ENCODE measurements around the gene CFAP298.

- TF ChIP-seq FOXM1 (IDR thresholded peaks at IDR 0.05; ENCODE audit: borderline replicate concordance) (no peak), SUZ12 (IDR thresholded peaks at IDR 0.05) (no peak), CTBP1 (IDR thresholded peaks at IDR 0.05; ENCODE audit: borderline replicate concordance) (no peak), FOXA1 (IDR thresholded peaks at IDR 0.05) (no peak), ELF4 (IDR thresholded peaks at IDR 0.05) (no peak), BHLHE40 (IDR thresholded peaks at IDR 0.05; ENCODE audit: borderline replicate concordance) (no peak)
Measured at GRCh38 chr21:32587651-32588050, 24.5 kb downstream of the CFAP298 start.

Data from HEK293T (cell line).